Mesothelial cell of epicardium (in vitro differentiated cells): ENCODE data around the gene AUNIP. TPM values are rescaled to one million over a fixed set of nuclear protein-coding genes. Genes with fewer than 3 reads are reported as not detected.

Experiments
- DNase-seq, 2 experiments: peaks; one replicate each; pipeline ENCODE4 v3.0.0; 2021; ENCODE audit warnings: low spot score in 2 of 2; ENCODE audit not compliant: unreplicated experiment in 2 of 2
- H3K27ac Mint-ChIP-seq: 2 replicates; pipeline ENCODE4 v1.8.0; 2021; ENCODE audit warnings: mixed read lengths
- H3K27me3 Mint-ChIP-seq: 2 replicates; pipeline ENCODE4 v1.8.0; 2021; ENCODE audit warnings: low read depth, mixed read lengths
- H3K36me3 Mint-ChIP-seq: 2 replicates; pipeline ENCODE4 v1.8.0; 2021; ENCODE audit warnings: mixed read lengths
- H3K4me1 Mint-ChIP-seq: 2 replicates; pipeline ENCODE4 v1.8.0; 2021; ENCODE audit warnings: mixed read lengths
- H3K4me3 Mint-ChIP-seq: 2 replicates; pipeline ENCODE4 v1.8.0; 2021; ENCODE audit warnings: mild to moderate bottlenecking, moderate library complexity, mixed read lengths
- H3K9me3 Mint-ChIP-seq: 2 replicates; pipeline ENCODE4 v1.8.0; 2021; ENCODE audit warnings: mixed read lengths
- total RNA-seq: library from RNA; stranded (reverse); gene quantifications from 3 replicates; pipeline ENCODE4 v1.2.1, GENCODE V29; 2021
- TF ChIP-seq, protein P1 (sequence below): fragments of 200-600 bp; sonication (generic); IDR thresholded peaks from one replicate; pipeline ENCODE4 v1.5.0; 2021; ENCODE audit warnings: antibody characterized with exemption; ENCODE audit not compliant: unreplicated experiment

Gene AUNIP
- total RNA-seq, 1 donor from 2014 or later, result 2.7 TPM

DNA sequence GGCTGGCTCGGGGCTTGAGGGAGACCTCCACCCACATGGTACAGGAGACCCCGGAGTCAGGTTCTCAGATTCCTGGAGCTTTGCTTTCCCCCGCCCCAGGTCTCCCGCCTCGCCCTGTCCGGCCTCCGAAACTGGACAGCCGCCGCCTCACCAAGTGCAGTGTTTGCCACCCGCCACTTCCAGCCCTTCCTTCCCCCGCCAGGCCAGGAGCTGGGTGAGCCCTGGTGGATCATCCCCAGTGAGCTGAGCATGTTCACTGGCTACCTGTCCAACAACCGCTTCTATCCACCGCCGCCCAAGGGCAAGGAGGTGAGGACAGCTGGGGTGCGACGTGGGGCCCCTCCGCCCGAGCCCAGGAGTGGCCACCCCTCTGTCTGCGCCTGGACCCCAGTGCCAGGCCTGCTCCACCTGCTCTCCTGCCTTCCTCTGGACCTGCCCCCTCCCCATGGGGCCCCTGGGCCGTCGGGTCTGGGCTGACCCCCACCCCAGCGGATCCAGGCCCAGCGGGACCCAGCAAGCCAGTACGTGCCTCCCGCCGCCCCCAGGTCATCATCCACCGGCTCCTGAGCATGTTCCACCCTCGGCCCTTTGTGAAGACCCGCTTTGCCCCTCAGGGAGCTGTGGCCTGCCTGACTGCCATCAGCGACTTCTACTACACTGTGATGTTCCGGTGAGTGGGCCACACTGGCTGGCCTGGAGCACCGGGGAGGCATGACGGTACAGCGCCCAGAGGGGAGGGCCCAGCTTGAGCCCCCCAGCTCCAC, 50.6 kb downstream of the AUNIP start:
- no peaks in the 10 kb centered on the region for H3K4me1 Mint-ChIP-seq
- no peaks in the 10 kb centered on the region for H3K27me3 Mint-ChIP-seq
- no peak overlapping the region for H3K4me3 Mint-ChIP-seq
- H3K36me3 Mint-ChIP-seq, result peaks cover 9% of the 10 kb centered on the region
- TF ChIP-seq, protein P1, sequence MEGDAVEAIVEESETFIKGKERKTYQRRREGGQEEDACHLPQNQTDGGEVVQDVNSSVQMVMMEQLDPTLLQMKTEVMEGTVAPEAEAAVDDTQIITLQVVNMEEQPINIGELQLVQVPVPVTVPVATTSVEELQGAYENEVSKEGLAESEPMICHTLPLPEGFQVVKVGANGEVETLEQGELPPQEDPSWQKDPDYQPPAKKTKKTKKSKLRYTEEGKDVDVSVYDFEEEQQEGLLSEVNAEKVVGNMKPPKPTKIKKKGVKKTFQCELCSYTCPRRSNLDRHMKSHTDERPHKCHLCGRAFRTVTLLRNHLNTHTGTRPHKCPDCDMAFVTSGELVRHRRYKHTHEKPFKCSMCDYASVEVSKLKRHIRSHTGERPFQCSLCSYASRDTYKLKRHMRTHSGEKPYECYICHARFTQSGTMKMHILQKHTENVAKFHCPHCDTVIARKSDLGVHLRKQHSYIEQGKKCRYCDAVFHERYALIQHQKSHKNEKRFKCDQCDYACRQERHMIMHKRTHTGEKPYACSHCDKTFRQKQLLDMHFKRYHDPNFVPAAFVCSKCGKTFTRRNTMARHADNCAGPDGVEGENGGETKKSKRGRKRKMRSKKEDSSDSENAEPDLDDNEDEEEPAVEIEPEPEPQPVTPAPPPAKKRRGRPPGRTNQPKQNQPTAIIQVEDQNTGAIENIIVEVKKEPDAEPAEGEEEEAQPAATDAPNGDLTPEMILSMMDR, result no peak
- H3K9me3 Mint-ChIP-seq, result no peaks in the 10 kb centered on the region
- DNase-seq, result no peak
- H3K27ac Mint-ChIP-seq, result no peak overlapping the region

DNA sequence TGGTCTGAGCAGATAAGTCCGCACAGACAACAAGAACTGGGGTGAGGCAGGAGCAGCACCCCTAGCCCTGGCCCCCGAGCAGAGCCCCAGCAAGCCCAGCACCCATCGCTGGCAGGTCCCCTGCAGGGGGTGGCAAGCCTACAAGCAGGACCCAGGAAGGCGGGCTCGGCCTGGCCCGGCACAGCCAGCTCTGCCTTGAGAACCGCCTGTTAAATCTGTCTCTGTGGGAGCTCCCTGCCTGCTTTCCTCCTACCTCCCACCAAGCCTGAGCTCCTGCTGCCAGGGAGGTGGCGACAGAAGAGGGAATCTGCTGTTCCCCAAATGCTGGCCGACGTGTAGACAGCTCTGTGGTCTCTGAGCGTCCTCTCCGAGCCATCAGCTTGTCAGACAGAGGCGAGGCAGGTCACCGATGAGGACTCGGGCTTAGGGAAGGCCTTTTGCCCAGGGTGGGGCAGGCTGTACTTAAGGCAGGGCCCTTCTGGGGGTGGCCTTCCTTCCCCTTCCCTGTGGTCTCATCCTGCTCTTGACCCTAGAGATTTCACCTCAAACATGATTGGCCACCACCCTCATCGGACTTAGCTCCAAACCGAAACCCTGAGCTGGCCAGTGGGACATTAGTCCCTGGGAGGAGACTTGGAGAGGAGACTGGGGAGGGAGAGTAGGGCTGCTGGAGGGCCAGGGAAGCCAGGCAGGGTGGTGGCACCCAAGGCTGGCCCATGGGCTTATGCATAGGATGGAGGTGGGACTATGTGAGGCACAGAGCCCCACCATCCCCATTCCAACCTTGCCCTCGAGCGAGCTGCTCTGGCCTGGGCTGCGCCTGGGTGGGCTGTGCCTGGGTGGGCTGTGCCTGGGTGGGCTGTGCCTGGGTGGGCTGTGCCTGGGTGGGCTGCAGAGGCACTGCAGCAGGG, 51.5 kb downstream of the AUNIP start:
- DNase-seq, result no peak
- Mint-ChIP-seq H3K9me3 (no peaks in the 10 kb centered on the region), H3K4me1 (peaks cover 4% of the 10 kb centered on the region), H3K27ac (no peak overlapping the region), H3K27me3 (no peaks in the 10 kb centered on the region), H3K36me3 (peaks cover 9% of the 10 kb centered on the region), H3K4me3 (no peak overlapping the region)
- TF ChIP-seq, protein P1, result no peak

DNA sequence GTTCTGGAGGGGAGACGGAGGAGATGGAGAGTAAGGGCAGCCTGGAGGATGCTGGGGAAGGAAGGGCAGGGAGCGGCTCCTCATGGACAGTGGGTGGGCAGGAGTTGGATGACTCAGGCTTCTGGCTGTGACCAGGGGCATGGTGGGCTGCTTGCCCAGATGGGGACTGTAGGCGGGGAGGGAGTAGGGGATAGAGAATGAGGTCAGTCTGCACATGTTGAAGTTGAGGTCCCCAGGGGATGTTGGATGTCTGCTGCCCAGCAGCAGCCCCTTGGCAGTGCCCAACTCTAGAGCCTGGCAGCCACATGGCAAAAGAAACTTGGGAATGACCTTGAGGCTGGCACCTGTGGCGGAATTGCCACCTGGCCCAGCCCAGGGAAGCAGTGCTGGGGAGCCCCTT, 52.8 kb downstream of the AUNIP start:
- Mint-ChIP-seq H3K4me3 (no peak overlapping the region), H3K27me3 (no peaks in the 10 kb centered on the region), H3K36me3 (peaks cover 9% of the 10 kb centered on the region), H3K4me1 (peaks cover 4% of the 10 kb centered on the region), H3K27ac (no peak overlapping the region), H3K9me3 (no peaks in the 10 kb centered on the region)
- TF ChIP-seq, protein P1, result no peak
- DNase-seq, result no peak

DNA sequence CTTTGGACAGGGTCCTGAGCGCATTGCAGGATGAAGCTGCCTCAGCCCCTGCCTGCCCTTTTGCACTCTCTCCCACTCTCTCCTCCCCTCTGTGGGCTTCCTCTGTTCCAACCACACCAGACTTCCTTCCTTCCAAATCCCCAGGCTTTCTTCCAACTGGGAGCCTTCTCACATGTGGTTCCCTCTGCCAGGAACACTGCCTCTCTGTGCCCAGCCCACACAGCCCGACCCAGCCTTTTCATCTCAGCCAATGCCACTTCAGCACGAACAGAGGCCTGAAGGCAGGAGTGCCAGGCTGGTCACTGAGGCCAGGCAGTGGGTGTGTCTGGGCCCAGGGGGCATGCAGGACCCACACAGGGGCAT, 53.4 kb downstream of the AUNIP start:
- DNase-seq, result no peak
- Mint-ChIP-seq H3K4me1 (peaks cover 6% of the 10 kb centered on the region), H3K27ac (no peak overlapping the region), H3K36me3 (peaks cover 9% of the 10 kb centered on the region), H3K9me3 (no peaks in the 10 kb centered on the region), H3K27me3 (no peaks in the 10 kb centered on the region), H3K4me3 (no peak overlapping the region)
- TF ChIP-seq, protein P1, result no peak

DNA sequence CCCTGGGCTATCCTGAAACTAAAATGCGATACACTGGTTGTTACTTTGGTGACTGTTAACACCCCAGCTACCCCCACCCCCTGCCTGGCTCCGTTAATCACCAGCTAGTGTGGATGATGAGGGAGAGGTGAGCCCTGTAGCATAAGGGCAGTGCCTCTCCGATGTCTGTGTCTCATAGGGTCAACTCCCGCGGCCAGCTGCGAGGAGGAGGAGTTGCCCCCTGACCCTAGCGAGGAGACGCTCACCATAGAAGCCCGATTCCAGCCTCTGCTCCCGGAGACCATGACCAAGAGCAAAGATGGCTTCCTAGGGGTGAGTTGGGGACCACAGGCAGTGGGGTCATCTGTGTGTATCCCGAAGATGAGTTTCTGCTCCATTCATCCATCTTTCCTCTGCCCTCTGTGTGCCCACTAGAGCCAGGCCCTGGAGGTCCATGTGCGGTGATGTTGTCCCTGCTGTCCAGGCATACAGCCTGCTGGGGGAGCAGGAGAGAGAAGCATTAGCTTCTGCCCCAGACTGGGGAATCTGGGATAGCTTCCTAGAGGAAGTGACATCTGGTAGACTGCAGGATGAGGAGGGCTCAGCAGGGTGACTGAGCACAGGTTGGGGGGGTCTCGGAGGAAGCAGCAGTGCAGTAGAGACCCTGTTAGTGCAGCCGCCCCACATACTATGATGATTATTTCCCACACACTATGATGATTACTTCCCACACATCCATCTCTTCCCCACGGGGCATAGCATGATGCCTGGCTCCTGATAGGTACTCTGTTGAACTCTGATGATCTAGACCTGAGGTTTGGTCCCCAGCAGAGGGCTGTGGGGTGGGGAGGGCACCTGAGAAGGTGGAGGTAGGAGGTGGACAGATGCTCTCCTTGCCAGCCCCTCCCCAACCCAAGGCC, 54.0 kb downstream of the AUNIP start:
- DNase-seq, result no peak
- TF ChIP-seq, protein P1, result no peak
- Mint-ChIP-seq H3K27me3 (no peaks in the 10 kb centered on the region), H3K27ac (no peak overlapping the region), H3K9me3 (no peaks in the 10 kb centered on the region), H3K4me3 (no peak overlapping the region), H3K36me3 (peaks cover 9% of the 10 kb centered on the region), H3K4me1 (peaks cover 10% of the 10 kb centered on the region)
